ENCODE results near the gene DCP1B. TPM values are rescaled to one million over a fixed set of nuclear protein-coding genes. Genes with fewer than 3 reads are reported as not detected.

The DCP1B gene
- total RNA-seq, 2 donors from 2014 or later = 18.3 to 35.4 TPM

- no peak overlapping the region for H3K27ac ChIP-seq (ENCODE audit: low read depth, low read length)
- peaks cover 22% of the 10 kb centered on the region for H3K4me1 Mint-ChIP-seq
Measured at GRCh38 chr12:2017546-2018337, 13.5 kb upstream of the DCP1B start.

GRCh38 chr12:2016862-2017545, 12.7 kb upstream of the DCP1B start:
- no peak overlapping the region for H3K27ac Mint-ChIP-seq

More at GRCh38 chr12:2017546-2018337, 13.5 kb upstream of the DCP1B start:
- H3K4me3 ChIP-seq (ENCODE audit: low read length) = no peak overlapping the region
- Mint-ChIP-seq H3K4me3 (no peak overlapping the region), H3K9me3 (no peaks in the 10 kb centered on the region), H3K27me3 (ENCODE audit: insufficient read depth) (peaks cover 8% of the 10 kb centered on the region), H3K27ac (no peak overlapping the region), H3K36me3 (ENCODE audit: low read depth) (no peaks in the 10 kb centered on the region)
- TF ChIP-seq CTCF (conservative IDR thresholded peaks at IDR 0.05) = no peak
- no peak overlapping the region for H3K9ac ChIP-seq (ENCODE audit: extremely low read depth, low read length, poor library complexity, severe bottlenecking)
- H3K4me1 ChIP-seq (ENCODE audit: control insufficient read depth, insufficient read depth, low read length) = peaks cover 5% of the 10 kb centered on the region
- no peaks in the 10 kb centered on the region for H3K9me3 ChIP-seq (ENCODE audit: control insufficient read depth, low read length)
- H3K27me3 ChIP-seq (ENCODE audit: control insufficient read depth, insufficient read depth, low read length, poor library complexity, severe bottlenecking) = peaks cover 10% of the 10 kb centered on the region
- 57 to 82% methylated on average over 7 to 12 of the region's 12 CpGs for WGBS, 2 experiments (ENCODE audit: insufficient coverage in 1 of 2, insufficient read length in 1 of 2)
- H3K36me3 ChIP-seq (ENCODE audit: control insufficient read depth, insufficient read depth, low read length) = no peaks in the 10 kb centered on the region
- DNase-seq = no peak

DNA sequence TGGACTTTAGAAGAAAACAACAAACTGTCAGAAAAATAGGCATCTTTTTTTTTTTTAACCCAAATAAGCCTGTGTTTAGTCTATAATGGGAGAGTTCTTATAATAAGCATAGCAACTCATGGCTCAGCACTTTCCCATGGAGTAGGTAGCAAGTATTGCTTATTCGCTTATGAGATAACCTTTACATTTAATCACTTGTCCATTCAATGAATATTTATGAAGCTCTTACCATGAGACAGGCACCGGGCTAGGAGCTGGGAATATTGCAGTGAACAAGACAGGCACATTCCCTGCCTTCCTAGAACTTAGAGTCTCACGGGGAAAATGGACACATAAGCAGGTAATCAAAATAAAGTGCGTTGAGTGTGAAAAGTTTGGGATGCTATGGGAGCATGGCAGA, 10.0 kb upstream of the DCP1B start:
- H3K27ac Mint-ChIP-seq = no peak overlapping the region
- Histone ChIP-seq H3K27me3 (ENCODE audit: control insufficient read depth, insufficient read depth, low read length, poor library complexity, severe bottlenecking) (no peaks in the 10 kb centered on the region), H3K9me3 (ENCODE audit: control insufficient read depth, low read length) (no peaks in the 10 kb centered on the region), H3K9ac (ENCODE audit: extremely low read depth, low read length, poor library complexity, severe bottlenecking) (no peak overlapping the region), H3K4me3 (ENCODE audit: low read length) (no peak overlapping the region), H3K36me3 (ENCODE audit: control insufficient read depth, insufficient read depth, low read length) (no peaks in the 10 kb centered on the region), H3K27ac (ENCODE audit: low read depth, low read length) (no peak overlapping the region), H3K4me1 (ENCODE audit: control insufficient read depth, insufficient read depth, low read length) (peaks cover 8% of the 10 kb centered on the region)
- H3K4me1 Mint-ChIP-seq = peaks cover 38% of the 10 kb centered on the region
- no peak for DNase-seq
- H3K4me3 Mint-ChIP-seq = no peak overlapping the region
- WGBS, 2 experiments (ENCODE audit: insufficient coverage in 1 of 2, insufficient read length in 1 of 2) = 96% methylated on average over 4 of the region's 4 CpGs
- no peaks in the 10 kb centered on the region for H3K36me3 Mint-ChIP-seq (ENCODE audit: low read depth)
- no peaks in the 10 kb centered on the region for H3K27me3 Mint-ChIP-seq (ENCODE audit: insufficient read depth)
- TF ChIP-seq CTCF (conservative IDR thresholded peaks at IDR 0.05) = no peak
- H3K9me3 Mint-ChIP-seq = no peaks in the 10 kb centered on the region

More at GRCh38 chr12:2016862-2017545, 12.7 kb upstream of the DCP1B start:
- TF ChIP-seq CTCF (conservative IDR thresholded peaks at IDR 0.05) = no peak
- H3K27ac ChIP-seq (ENCODE audit: low read depth, low read length) = no peak overlapping the region
- no peaks in the 10 kb centered on the region for H3K9me3 ChIP-seq (ENCODE audit: control insufficient read depth, low read length)
- H3K9ac ChIP-seq (ENCODE audit: extremely low read depth, low read length, poor library complexity, severe bottlenecking) = no peak overlapping the region
- H3K4me3 ChIP-seq (ENCODE audit: low read length) = no peak overlapping the region
- no peaks in the 10 kb centered on the region for H3K36me3 ChIP-seq (ENCODE audit: control insufficient read depth, insufficient read depth, low read length)
- Mint-ChIP-seq H3K27me3 (ENCODE audit: insufficient read depth) (peaks cover 5% of the 10 kb centered on the region), H3K9me3 (no peaks in the 10 kb centered on the region), H3K36me3 (ENCODE audit: low read depth) (no peaks in the 10 kb centered on the region), H3K4me3 (no peak overlapping the region), H3K4me1 (peaks cover 25% of the 10 kb centered on the region)
- H3K27me3 ChIP-seq (ENCODE audit: control insufficient read depth, insufficient read depth, low read length, poor library complexity, severe bottlenecking) = peaks cover 10% of the 10 kb centered on the region
- 88 to 90% methylated on average over 7 to 9 of the region's 9 CpGs for WGBS, 2 experiments (ENCODE audit: insufficient coverage in 1 of 2, insufficient read length in 1 of 2)
- H3K4me1 ChIP-seq (ENCODE audit: control insufficient read depth, insufficient read depth, low read length) = peaks cover 5% of the 10 kb centered on the region
- no peak for DNase-seq

Data from endodermal cell (in vitro differentiated cells).